Activated T-helper 9 cell treated with anti-CD3 and anti-CD28 coated beads, Interleukin-2, amount 50 U/mL, for 16 hours (primary cell): ENCODE measurements around the gene AAR2.

Experiments used
- DNase-seq: peaks from one replicate; pipeline ENCODE4 v3.0.0-alpha.2; 2020; ENCODE audit warnings: low read depth

AAR2 gene

DNA sequence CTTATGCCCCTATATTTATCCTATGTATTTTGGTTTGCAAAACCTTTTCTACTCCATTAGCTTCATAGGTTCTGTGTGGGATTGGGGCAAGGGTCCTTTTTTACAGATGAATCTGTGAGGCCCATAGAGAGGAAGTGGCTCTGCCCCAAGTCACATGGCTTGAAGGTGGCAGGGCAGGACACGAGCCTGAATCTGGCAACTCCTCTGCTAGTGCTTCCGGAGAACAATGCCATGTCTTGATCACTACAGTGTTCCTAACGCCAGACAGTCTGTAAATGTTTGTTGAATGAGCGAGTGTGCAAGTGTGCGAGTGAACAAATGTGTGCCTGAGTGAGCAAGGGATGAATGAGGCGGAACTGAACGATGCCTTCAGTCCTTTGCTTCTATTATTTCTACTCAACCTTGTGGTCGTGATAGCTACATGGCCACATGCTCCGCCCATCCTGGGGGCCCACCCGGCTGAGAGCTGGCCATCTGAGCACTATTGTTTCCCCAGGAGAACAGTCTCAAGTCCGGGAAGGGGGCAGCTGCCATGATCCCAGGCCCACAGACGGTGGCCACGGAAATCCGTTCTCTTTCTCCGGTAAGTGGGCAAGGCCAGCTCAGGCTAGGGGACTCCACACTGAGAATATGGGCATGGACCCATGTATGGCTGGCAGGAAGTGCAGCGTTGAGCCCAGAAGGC, 17.8 kb upstream of the AAR2 start:
- DNase-seq, result no peak

DNA sequence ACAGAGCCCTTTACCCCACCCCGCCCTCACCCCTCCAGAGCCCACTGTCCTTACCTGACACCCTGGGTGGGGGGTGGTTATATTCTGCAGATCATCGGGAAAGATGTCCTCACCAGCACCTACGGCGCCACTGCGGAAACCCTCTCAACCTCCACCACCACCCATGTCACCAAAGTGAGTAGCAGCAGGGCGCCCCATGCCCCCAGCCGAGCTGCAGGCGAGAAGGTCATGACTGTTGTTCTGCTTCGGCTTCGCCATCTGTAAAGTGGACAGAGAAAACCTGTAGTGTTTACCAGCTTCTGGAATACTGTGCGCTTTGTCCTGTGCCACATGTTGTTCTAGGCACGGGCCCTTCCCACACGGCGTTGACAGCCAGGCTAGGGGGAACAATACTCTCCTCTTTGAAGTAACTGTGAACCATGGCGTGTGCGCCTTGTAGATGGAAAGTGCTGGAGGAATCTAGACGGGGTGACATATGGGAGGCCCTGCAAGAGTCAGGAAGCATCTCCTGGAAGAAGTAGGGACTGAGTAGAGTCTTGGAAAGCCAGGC, 16.5 kb upstream of the AAR2 start:
- DNase-seq, result no peak

DNA sequence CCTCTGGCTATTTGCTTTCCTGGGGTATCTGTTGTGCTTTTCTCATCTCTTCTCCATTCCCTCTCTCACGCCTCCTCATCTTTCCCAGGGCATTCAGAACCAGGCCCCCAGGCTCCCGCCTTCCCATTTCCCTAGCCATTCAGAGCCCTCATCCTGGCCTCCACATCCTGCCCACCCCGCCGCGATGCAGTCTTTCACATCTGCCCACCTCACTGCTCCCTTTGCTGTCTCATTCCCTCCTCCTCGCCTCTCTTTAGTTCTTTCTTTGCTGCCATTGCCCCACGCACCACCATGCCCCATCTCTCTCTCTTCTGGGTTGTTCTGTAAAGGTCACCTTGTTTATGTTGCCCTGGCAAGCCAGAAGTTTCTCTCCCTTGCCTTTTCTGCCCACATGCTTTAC, 10.6 kb upstream of the AAR2 start:
- DNase-seq, result no peak

DNA sequence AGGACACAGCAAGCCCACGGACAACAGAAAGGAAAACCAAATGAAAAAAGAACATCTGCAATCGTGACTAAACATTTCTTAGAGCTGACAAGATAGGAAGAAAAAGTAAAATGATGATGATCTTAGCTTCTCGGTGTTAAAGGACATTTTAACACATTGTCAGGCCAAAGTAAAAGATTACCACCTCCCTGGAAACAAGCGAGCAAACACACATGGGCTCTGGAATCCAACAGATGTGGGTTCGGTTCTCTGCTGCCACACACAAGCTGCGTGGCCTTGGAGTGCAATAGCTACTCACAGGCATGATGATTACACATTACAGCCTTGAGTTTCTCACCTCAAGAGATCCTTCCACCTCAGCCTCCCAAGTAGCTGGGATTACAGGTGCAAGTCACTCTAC, 7.5 kb upstream of the AAR2 start:
- no peak for DNase-seq

DNA sequence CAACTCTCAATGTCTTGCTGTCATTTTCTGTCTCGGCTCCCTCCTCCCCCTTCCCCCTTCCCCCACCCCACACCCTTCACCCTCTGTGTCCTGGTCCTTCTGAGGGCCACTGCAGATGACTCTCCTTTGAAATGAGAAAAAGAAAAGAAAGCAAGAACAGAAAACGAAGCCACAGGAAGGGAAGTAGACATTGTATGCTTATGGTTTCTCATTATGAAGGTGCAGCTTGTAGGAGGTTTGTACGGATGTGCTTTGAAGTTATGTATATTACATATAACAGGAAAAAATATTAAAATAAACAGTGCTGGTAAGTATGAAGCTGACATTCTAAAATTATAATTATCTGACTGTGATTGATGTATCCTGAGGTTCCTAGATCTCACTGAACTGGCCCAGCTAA, 6.3 kb upstream of the AAR2 start:
- no peak for DNase-seq

DNA sequence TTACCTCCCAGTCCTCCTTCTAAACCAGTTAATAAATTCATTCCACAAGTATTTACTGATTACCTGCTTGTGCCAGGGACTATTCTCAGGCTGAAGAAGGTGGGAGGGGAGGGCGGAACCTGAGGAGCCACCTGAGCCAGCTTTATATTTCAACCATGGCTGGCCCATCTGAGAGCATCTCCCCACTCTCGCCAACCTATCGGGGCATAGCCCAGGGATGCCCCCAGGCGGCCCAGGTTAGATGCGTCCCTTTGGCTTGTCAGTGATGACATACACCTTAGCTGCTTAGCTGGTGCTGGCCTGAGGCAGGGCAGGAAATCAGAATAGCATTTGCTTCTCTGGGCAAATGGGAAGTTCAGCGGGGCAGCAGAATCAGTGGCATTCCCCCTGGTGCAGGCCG, 4.9 kb upstream of the AAR2 start:
- DNase-seq, result no peak

DNA sequence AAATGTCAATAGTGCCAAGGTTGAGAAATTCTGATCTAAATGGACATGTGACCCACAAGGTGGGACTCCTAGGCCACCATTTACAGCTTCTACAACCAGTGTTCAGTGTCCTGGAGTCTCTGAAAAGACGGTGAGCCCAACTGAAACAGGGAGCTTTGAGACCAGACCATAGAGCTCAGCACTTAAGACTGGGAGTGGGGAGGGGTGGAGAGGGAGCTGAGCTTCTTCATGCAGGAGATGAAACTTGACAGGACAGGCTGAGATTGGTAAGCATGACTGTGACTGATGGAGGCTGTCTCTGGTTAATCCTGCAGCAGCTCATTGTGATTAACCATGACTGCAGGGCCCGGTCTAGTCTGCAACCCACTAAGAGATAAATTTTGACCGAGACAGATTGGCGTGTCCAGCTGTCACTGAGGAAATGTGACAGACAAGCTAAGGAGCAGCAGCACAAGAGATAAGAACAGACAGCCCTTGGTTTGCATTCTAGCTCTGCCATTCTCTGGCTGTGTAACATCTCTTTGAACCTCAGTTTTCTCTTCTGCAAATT, 1.4 kb upstream of the AAR2 start:
- DNase-seq, result no peak

DNA sequence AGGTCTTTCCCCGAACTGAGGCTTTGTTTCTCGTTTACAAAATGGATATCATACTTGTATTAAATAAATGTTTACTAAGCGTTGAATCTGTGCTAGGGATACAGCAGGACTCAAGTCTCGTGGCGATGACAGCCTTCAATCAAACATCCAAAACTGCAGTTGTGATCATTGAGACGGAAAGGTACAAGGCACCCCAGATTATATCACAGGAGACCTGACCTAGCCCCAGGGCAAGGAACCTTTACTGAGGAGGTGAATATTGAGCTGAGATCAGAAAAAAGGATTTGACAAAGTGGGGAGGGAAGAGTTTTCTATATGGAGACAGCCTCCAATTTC, 476 bp downstream of the AAR2 start:
- no peak for DNase-seq

DNA sequence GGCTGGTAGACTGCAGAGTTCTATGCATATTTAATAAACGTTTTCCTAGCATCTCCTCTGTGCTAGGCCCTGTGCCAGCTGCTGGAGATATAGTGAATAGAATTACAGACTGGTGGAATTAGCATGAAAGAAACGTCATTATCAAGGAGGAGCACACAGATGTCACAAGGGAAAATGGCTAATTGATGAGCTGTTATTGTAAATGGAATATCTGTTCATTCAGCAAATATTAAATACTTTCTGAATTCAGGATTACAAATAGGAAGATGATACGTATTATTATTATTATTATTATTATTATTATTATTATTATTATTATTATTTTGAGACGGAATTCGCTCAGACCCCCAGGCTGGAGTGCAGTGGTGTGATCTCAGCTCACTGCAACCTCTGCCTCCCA, 1.2 kb downstream of the AAR2 start:
- no peak for DNase-seq

DNA sequence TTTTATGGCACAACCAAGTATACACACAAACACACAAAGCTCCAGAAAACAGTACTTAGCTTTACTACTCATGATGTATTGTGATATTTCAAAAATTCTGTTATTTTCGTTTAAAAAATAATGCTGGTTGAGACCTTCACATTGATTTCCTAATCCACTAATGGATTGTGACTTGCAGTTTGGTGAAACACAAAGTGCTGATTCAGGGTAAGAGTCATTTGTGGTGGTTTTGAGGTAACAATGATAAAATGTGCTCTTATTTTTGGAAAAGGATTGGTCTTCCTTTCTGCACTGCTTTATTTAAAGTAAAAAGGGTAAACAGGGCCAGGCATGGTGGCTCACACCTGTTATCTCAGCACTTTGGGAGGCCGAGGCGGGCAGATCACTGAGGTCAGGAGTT, 1.9 kb downstream of the AAR2 start:
- DNase-seq, result no peak

DNA sequence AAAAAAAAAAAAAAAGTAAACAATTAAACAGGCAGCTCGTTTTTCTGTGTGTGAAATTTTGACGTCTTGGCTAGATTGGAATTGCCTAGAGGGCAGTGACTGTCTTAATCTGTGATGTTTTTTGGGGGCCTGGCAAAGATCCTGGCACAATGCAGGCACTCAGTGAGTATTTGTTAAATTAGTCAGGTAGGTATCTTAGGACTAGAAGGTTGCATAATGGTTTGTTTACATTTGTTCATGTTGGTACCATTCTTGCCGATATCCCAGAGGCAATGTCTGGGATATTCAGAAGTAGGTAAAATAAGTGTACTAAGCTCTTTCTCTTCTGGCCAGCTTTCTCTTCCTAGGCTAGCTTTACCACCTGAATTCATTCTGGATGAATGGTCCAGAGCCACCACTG, 2.5 kb downstream of the AAR2 start:
- DNase-seq, result no peak

DNA sequence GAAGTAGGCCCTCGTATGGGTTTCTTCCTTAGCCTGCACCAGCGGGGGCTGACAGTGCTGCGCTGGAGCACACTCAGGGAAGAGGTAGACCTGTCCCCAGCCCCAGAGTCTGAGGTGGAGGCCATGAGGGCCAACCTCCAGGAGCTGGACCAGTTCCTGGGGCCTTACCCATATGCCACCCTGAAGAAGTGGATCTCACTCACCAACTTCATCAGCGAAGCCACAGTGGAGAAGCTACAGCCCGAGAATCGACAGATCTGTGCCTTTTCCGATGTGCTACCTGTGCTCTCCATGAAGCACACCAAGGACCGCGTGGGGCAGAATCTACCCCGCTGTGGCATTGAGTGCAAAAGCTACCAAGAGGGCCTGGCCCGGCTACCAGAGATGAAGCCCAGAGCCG, 3.8 kb downstream of the AAR2 start:
- no peak for DNase-seq

DNA sequence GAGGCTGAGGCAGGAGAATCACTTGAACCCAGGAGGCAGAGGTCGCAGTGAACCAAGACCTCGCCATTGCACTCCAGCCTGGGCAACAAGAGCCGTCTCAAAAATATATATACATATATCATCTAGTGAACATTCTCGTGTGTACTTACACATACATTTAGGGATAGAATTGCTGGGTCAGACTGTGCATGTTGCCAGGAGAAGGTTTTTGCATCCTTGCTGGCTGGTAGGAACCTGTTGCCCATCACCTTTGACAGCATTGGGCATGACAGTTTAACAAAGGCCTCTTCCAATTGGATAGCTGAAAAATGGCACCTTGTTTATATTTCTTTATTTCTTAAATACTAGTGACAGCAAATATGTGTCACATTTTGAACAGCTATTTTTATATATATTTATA, 5.4 kb downstream of the AAR2 start:
- no peak for DNase-seq

DNA sequence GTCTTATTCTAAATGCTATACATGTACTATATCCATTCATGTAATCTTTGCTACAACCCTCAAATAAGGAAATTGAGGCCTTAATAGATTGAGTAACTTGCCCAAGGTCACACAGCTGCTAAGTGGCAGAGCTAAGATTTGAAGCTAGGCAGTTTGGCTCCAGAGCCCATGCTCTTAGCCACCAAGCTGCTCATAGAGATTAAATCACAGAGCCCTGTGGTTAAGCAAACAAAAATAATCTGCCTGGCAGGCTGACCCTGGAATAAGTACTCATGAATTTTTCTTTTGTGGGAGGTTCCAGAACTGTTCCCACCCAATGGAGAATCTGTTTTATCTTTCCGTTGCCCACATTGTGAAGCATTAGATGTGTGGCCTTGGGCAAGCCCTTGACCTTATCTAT, 7.4 kb downstream of the AAR2 start:
- no peak for DNase-seq

DNA sequence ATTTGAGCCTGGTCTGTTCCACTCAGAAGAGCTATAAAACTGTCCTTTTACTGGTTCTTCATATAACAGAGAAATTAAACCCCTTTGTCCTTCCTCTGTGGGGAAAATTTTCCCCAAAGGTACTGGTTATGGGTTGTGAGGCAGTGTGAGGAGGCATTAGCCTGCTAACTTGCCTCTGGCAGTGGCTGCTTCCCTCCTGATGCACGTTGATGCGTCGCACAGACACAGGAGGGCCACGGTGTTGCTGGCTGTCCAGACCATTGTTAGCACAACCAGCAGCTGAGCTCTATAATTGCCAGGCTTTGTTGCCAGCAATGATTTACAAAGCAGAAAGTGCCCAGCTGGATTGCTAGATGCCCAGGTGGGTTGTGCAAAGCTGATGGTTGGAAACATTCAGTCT, 10.1 kb downstream of the AAR2 start:
- no peak for DNase-seq

DNA sequence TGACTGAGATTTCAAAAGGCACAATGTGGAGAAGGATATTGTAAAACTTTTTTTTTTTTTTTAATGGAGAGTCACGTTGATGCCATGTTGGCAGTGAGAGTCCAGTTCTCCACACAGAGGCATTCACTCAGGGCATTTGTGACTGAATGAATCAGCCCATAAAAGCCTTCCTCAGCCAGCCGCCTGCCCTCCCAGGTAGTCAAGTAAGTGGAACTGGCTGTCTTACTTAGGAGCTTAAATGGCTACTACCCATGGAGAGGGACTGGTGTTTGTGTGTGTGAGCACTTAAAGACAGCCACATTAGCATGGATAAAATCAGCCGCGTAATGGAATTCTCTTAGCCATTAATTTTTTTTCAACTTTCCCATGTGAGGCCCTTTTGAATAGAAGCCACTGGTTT, 12.6 kb downstream of the AAR2 start:
- DNase-seq, result no peak

DNA sequence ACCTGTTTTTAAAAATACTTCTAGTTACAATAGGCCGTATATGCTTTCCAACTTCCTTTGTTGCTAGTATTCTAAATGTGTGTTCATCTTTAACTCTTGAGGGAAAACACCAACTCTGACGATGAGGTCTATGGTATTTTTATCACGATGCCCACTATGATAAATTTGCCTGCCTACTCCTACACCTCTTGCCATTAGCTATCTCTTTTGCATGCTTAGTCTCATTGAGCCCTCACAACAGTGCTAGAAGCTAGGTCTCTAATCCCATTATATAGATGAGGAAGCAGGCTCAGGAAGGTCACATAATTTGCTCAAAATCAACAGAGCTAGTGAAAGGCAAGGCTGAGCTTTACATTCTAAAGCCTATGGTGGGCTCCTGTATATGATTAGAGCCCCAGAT, 13.2 kb downstream of the AAR2 start:
- no peak for DNase-seq

DNA sequence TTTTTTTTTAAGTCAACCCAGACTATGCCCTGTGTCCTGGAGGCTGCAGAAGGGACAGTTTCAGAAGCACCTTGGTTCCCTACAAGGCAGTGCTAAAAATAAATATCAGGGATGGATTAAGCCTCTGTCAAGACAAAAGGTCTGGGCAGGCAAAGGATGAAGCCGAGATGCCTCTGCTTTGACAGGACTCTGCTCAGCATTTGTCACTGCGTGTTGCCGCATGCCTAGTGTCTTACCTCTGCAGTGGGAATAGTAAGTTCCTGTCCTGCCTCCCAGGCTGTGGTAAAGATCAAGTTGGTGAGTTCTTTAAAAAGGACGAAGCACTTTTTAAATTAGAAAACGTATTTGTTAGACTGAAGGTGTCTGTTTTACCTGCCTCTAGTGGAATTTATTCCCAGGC, 15.1 kb downstream of the AAR2 start:
- no peak for DNase-seq

DNA sequence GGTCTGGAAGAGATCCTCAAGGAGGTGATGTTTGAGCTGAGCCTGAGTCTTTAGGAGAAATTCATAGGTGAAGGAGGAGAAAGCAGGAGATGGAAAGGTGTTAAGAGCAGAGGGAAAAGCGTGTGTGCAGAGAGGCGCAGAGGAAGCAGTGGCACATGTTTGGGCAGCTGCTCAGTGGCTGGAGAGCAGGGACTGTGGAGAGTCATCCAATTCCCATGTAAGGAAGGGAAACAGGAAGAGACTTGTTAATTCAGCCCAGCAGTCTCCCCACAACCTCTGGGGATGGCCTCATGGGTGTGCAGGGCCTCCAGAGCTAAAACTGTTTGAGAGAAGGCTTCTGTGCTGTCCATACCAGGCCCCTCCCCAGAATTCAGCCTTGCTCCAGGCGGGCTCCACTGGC, 16.2 kb downstream of the AAR2 start:
- DNase-seq, result no peak

DNA sequence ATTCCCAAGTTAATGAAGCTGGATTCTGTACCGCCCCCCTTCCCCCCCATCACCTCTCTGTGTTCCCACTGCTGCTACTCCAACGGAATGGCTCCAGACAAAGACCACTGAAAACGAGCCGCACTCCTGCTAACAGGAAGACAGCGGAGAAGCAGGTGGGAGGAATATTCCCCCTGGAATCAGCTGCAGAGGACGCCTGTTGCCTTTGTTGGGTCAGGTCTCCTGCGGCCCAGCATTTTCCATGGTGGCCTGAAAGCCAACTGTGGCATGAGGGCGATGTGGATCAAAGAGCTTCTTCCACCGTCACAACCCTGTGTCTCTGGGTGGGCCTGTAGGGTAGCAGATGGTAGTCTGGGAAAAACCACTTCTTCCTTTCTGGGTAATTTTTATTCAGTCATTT, 16.8 kb downstream of the AAR2 start:
- DNase-seq, result no peak

DNA sequence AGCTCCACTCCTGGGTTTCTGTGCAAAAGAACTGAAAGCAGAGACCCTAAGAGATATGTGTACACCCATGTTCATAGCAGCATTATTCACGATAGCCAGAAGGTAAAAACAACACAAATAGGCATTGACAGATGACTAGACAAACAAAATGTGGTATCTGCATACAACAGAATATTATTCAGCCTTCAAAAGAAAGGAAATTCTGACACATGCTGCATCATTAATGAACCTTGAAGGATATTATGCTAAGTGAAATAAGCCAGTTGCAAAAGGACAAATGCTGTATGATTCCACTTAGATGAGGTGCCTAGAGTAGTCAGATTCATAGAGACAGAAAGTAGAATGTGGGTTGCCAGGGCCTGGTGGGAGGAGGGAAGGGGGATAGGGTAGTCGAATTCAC, 17.8 kb downstream of the AAR2 start:
- no peak for DNase-seq

DNA sequence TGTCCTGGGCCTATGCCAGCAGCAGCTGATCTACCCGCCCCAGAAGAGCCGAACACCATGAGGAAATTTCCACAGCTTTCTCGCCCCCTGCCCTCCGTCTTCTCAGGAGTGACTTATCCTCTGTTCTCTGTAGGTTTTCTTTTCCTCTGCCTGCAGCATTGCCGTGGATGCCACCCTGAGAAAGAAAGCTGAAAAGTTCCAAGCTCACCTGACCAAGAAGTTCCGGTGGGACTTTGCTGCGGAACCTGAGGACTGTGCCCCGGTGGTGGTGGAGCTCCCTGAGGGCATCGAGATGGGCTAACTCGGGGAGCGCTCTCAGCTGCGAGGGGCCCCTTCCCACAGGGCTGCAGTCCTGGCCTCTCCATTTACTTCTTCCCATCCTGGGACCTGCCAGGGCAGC, 19.2 kb downstream of the AAR2 start:
- no peak for DNase-seq

DNA sequence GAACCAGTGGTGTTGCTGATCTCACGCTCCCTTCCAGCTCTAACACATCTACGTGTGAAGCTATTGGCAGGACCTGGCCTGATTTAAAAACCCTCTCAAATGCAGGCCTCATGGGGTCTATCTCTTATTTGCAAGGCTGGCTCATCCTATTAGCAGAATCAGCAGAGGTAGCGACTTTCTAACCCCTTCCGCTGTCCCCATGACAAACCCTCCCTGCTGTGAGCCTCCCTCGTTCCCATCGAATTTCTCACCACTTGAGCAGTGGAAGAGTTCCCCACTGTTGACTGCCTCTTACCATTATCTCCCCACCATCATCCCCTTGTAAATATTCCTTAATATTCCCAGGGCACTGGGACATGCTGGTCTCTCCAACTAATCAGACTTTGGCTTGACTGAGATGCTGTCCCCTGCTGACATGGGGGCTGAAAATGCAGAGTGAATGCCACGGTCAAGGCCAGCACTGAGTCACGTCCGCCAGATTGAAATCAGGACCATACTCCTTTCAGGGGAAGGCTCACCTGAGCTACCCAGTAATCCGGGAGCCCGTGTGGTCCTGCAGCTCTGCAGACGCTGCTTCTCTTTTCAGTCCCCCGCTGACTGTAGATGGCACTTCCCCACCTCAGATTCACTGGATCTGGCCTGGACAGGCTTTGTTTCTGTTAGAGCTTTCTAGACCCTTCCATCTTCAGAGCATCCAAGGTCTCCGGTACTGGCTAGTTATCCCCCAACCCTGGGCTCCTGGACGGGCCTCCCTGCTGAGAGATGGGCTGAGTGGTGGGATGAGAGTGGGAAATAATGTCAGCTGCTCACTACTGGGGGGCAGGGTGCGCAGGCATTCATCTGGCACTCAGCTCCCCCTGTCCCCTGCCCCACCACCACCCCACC, 23.1 kb downstream of the AAR2 start:
- DNase-seq, result no peak
